GM19467 (cell line): ENCODE measurements around the gene HES3.
"Not testable (repeated sequence)": the region's sequence is repeated elsewhere in the genome, so short reads cannot be mapped to it uniquely, and the experiment has no call there.

Experiments used
- ATAC-seq: cut with Tn5 transposase; IDR thresholded peaks from one replicate; pipeline ENCODE4 v1.9.1; 2021; ENCODE audit warnings: mild to moderate bottlenecking, moderate library complexity; ENCODE audit not compliant: unreplicated experiment

HES3 gene

DNA sequence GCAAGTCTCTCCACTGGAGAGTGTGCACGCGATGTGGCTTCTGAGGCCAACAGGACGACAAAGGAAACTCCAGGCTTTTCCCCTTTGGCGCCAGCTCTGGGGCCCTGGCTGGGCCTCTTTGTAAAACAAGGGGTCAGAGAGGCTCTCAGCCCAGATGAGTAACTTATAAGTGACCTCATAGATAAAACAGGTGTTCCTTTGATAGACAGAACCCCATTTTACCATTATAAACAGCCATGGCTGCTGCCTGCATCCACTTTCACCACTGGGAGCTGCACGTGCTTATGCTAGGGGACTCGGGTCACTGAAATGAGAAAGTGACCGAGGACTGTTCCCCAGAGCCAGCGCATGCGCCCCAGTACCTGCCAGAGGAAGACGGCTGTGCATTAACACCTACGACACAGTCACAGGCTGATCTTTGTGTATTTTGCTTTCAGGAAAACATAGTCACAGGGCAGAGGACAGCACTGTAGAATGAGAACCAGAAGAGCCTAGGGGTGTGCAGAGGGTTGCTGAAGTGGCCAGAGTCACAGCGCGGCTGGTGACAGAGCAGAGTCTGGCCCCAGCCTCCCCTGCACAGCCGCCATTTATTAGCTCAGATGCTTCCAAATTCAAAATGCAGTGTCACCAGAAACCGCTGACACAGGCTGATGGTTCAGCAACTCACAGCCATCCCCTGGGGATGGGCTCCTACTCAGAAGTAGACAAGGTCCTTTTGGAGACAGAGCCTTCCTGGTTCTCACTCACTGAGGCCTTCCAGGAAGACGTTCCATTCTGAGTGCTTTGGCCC, 25.4 kb upstream of the HES3 start:
- no peak for ATAC-seq

DNA sequence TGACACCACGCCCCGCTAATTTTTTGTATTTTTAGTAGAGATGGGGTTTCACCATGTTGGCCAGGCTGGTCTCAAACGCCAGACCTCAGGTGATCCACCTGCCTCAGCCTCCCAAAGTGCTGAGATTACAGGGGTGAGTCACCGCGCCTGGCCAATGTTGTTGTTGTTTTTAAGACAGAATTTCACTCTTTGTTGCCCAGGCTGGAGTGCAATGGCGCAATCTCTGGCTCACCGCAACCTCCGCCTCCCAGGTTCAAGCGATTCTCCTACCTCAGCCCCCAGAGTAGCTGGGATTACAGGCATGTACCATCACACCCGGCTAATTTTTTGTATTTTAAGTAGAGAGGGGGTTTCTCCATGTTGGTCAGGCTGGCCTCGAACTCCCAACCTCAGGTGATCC, 24.3 kb upstream of the HES3 start:
- not testable (repeated sequence) for ATAC-seq

DNA sequence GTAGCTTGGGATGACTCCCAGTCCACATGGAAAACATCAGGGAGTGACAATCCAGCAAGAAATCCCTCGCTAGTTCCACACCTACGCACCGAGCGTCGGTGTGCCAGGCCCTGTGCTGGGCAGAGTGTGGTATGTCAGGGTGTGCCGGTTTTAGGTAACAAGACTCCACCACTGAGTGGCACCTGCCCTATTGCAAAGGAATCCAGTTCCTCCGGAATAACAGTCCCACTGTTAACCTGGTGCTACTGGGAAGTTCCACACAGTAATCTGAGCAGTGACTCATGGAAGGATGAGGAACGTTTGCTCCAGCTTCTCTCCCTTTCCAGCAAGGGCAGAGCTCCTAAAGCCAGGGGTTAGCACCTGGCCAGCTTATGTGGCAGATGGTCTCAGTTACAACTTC, 23.7 kb upstream of the HES3 start:
- no peak for ATAC-seq

DNA sequence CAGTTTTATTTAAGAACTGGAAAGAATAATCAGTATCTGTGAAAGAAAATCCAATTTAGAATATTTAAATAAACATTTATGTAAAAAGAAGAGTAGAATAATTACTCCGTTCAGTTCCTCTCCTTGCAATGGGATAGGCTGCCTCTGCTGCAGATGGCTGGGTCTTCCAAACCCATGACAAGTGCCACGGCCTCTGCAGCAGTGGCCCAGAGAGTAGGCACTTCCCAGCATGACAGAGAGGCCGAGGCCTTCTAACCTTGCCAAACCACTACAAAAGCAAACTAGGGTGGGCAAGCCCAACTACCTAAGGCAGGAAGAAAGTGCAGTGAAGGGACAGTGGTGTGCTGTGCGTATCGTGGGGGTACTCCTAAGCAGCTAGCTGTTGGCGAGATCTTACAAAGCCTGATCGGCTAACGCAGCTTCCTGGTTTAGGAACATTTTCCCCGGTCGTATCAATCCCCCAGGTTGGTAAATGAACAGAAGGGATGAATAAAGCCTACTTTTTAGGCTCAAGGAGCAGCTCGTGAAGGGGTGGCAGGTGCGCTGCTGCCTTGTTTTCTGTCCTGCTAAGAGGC, 22.7 kb upstream of the HES3 start:
- ATAC-seq, result no peak

DNA sequence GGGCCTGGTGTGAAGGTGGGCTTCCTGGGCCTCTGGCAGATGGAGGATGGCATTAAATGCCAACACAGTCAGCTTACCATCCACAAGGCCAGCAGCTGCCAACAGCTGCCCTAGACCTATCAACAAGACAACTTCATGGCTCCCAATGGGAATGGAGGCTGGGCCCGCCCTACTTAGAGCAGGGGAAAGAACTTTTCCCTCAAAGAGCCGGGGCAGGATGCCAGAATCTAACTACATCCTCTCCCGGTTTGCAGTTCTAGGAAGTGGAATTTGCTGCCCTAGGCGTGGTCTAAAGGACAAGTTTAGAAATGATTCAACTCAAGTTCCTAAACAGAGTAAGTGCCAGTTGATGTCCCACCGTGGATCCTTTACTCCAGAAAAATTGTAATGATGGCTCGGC, 21.3 kb upstream of the HES3 start:
- ATAC-seq, result no peak

DNA sequence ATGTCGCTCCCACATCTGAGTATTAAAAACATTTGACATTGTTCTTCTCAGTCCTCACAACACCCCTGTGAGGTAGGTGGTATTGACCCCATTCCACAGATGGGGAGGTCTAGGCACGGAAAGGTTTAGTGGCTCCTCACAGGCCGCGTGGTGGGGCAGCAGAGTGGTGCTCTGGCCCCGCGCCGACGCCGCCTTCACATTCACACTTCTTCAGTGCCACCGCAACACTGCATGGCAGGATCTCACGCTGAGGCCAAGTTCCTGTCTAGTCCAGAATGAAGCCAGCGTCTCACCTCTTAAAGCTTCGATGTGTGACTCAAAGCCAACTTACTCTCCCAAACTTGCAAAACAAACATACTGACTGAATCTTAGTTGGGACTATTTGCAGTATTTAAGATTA, 20.4 kb upstream of the HES3 start:
- no peak for ATAC-seq

DNA sequence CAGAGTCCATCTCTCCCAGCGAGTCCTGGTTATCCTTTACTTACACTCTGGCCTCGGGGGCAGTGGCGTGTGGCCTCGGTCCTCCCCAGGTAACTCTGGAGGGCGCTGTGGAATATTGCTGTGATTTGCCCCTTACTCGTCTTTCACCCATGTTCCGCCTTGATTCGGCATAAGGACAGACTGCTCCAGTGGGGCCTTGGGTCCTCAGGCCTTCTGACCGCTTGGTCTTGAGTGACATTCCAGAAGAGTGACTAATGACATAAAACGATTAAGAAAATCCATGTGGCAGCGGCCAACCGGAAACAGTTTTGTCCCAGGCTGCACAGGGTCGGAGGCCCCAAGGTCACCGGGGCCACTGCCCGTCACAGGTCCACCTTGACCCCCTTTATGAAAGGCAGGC, 19.3 kb upstream of the HES3 start:
- no peak for ATAC-seq

DNA sequence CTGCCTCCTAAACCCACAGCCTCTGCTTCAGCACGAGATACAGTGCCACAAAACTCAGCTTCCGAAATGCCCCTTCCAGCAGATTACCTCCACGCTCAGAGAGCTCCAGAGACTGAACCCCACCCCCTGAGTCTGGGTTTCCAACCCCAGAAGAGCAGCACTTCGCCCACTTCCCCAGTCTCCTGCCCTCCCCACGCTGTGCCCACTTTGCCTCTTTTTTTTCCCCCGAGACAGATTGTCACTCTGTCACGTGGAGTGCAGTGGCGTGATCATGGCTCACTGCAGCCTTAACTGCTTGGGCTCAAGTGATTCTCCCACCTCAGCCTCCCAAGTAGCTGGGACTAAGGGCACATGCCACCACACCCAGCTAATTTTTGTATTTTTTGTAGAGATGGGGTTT, 18.3 kb upstream of the HES3 start:
- no peak for ATAC-seq

DNA sequence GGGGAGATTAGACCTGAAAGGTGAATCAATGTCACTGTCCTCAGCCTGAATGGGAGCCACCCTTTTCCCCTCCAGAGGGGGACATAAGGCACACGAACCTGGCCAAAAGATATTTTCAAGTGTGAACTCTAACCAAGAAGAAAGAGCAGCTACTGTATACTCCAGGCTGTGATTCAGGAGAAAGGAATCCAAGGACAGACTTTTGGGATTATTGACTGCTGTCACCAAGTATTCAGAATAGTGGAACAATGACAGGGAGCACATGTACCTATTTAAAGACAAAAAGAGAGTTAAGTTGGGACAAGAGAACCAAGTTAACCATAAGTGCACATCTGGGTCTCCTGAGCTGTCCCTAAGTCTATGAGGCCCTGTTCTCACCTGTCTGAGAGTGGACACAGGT, 10.6 kb upstream of the HES3 start:
- no peak for ATAC-seq

DNA sequence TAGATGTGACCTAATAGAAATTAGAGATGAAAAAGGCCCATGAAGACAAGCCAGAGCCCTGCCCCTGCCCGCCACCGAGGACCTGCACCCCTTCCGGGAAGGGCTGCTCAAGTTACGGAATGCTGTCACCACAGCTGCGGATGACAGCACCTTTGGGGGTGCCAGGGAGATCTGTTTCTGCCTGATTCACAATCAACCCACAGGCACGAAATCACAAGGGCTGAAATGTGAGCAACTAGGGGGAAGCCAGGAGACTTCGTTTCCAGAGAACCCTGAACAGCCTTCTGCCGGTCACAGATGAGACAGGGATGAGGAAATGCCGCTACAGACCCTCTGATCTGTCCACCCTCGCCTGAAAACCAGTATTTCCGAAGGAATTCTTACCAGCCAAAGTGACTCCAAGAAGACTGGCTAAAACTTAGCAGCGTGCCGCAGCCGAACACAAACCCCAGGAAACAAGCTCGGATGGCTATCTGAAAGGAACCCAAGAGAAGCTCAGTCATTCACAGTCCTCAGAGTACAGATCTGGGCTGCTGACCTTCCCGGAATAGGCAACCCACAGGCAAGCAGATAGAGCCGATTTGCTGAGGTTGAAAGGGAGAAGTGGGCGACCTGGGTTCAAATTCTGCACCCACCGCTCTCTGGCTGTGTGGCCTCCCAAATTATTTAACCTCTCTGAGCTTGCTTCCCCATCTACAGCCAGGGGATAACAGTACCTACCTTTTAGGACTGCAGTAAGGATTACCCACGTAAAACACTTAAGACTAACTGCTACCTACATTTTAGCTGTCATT, 9.3 kb upstream of the HES3 start:
- no peak for ATAC-seq

DNA sequence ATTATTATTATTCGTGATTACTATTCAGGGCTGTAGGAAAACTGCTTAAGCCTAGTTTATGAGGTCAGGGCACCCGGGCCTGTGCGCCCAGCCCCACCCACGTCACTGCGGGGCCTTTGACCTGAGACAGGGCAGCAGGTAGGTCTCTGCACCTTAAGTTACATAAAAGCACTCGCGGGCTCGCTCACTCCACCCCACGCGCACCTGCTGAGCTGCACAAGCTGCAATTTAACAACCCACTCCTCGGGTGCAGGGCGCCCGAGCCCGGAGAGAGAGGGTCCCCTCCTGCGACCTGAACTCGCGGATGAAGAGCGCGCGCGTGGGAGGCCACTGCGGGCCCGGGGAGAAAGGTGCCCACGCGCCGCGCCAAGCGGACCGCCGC, 8.7 kb upstream of the HES3 start:
- ATAC-seq, result peak; percentile 5

DNA sequence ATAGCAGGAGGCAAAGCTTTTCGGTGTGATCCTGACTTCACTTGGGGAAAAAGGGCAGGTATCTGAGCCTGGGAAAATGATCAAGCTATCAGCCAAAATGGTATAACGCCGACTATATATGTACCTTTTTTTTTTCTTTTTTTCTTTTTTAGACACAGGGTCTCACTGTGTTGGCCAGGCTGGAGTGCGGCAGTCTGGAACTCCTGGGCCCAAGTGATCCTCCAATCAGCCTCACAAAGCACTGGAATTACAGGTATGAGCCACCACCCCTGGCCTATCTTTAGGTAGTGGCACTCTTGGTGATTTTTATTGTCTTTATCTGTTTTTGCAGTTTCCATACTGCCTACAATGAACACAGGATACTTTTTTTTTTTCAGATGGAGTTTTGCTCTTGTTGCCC, 6.9 kb upstream of the HES3 start:
- ATAC-seq, result no peak

DNA sequence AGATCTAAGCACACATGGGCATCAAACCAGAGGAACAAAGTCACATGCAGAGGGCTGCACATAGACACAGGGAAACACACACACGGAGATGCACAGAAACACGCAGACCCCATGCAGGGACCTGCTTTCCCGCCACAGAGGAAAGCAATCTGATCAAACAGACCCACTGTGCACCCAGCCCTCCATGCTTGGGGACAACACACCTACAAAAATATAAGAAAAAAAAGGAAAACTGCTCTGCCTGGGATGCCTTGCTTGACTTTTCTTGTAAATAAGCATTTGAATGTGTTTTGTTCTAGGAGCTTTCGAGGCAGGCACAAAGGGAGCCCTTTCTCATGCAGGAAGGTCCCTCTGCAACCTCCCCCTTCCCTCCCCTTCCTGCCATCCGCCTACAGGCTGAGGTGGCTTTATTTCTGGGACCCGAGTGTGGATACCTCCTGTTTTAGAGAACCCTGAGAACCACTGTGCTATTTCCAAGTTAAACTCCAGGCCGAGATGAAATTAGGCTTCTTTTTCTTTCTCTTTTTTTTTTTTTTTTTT, 4.7 kb upstream of the HES3 start:
- ATAC-seq, result no peak

DNA sequence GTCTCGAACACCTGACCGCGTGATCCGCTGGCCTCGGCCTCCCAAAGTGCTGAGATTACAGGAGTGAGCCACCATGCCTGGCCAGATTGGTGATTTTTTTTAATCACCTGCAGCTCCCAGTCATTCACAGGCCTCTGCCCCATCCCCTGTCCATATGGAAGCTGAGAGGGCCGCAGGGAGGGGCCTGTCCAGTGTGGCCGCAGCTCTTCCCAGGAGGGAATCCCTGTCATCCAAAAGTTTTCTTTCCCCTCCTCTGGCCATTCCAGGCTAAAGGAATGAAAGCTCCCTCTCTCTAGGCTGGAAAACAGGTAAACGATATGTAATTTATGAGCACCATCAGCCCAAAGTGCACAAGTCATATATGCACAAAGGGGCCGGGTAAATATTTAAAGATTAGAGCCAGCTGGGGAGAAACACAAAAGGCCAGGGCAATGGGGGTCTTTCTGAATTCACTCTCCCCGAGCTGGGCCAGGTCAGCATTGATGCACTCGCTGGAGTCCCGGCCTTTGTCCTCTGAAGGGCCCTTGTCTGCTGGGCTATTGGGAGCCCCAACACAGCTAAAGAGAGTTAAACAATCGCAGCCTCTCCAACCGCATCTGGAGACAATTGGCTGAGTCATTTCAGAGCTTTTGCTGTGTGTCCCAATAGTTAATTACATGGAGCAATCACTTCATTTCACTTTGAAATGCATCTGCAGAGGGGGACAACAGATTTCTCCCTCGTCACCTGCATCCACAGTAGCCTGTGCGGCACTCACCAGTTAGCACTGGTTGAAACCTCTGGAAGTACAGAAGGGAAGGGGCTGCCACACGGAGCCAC, 3.8 kb upstream of the HES3 start:
- ATAC-seq, result no peak

DNA sequence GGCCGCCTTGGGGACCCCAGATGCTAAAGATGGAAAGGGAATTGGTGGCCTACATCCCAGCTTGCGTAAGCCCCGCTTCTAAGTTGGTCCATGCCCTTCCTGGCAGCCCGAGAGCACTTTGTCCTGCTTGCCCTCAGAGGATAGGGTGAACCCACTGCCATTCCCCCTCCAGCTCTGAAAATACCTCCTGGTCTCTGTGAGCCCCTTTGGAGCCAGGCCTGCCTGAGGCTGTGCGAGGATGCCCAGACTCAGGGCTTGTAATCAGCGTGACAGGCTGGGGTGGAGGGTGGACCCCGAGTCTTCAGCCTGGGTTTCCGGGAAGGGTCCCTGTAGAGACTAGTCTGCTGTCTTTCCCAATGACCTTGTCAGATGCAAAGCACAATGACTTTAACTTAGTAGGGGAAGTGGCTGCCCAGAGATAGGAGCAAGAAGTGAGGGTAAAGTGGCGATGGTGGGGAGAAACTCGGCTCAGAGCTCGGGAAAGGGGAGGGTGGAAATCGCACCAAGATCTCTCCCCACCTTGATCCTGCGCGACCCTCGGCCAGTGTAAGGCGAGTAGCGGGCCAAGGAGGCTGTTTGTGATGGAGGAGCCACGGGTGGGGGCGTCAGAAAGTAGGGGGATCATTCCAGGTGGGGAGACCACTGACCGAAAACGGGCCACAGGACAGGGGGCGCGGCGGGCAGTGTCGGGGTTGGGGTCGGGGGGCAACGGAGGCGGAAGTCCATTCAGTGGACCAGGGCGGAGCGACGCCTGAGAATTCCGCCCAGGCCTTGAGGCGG, 2.7 kb upstream of the HES3 start:
- ATAC-seq, result no peak

DNA sequence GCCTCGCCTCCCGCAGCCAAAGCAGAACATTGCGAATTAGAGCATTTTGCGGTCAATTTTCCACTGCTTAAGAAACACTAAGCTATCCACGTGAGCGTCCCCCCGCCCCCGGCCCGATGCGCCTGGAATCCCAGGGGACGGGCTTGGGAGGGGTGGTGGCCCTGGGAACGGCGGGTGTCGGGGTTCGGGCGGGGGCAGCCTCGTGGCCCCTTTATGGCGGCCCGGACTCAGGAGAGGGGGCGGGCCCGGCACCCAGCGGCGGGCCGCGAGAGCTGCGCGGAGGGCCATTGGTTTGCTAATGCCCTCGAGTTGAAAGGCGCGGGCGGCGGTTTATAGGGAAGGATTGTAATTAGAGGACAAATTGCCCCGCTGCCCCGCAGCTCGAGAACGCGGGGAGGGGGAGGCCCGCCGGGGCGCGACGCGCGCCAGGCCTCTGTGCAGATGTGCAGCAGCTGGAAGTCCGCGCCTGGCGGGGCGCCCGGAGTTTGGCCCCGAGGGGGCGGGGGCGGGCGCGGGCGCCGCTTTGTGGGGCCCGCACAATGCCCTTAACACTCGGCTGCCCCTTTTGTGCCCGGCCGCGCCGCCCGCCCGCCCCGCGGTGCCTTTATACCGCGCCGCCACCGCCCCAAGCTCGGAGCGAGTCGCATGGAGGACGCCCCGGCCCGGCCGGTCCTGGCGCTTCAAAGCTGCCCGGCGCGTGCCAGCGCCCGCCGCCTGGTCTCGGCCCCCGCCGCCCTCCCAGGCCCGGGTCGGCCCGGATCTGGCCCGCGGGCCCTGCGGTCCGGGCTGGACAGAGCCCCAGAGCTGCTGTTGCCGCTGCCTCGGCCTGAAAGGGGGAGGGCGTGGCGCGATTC, 1.9 kb upstream of the HES3 start:
- ATAC-seq, result no peak

DNA sequence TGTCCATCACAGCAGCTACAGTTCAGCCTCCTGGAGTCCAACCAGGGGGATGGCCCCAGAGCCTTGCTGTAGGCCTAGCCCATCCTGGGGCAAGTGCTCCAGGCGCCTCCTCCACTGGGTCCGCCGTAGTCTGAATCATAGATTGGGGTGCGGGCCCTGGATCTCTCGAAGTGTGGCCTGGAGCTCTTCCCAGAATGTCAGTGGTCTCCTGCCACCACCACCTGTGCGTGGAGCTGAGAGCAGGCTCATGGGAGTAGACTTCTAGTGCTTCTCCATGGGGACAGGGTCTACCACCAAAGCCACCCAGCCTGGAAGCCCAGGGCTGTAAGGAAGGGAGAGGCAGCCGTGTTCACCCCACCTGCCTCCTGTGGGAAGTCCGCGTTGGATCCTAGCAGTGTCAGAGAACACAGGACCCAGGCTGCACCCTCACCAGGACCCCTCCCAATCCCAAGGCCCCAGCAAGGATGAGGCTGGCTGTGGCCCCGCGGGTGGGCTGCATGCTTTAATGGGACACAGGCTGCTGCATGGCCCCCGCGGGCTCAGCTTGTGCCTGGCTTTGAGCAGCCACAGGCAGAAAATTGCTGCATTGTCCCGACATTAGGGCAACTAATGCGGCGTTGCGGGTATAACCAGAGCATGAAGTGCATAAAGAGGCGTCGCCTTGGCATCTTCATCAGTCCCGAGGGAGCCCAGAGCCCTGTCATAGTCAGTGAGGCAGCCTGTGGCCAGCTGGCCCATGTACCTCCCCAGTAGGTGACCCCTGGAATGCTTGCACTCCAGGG, 735 bp upstream of the HES3 start:
- ATAC-seq, result no peak

DNA sequence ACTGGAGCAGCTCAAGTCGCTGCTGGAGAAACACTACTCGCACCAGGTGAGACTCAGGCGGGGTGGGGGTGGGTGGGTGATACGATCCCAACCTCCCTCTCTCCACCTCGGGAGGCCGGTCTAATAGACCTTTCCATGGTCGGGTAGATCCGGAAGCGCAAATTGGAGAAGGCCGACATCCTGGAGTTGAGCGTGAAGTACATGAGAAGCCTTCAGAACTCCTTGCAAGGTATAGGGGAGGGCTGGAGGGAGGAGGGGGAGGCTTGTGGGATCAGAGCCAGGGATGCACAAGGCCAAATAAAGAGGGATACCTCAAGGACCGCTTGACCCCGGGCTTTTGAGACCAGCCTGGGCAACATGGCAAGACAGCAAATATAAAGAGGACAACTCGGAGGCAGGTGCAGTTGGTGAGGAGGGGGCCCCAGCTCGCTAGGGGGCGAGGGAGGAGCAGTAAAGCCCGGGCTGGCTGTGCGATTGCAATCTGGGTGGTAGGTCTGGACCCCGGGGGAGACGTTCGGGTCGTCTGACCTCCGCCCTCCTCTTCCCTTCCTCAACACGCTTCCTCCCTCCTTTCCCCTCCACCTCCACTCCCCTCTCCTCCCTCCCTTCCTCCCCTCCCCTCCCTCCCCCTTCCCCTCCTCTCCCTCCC, 546 bp downstream of the HES3 start:
- ATAC-seq, result no peak
